ENCODE data around the gene SETDB2.

The SETDB2 gene

DNA sequence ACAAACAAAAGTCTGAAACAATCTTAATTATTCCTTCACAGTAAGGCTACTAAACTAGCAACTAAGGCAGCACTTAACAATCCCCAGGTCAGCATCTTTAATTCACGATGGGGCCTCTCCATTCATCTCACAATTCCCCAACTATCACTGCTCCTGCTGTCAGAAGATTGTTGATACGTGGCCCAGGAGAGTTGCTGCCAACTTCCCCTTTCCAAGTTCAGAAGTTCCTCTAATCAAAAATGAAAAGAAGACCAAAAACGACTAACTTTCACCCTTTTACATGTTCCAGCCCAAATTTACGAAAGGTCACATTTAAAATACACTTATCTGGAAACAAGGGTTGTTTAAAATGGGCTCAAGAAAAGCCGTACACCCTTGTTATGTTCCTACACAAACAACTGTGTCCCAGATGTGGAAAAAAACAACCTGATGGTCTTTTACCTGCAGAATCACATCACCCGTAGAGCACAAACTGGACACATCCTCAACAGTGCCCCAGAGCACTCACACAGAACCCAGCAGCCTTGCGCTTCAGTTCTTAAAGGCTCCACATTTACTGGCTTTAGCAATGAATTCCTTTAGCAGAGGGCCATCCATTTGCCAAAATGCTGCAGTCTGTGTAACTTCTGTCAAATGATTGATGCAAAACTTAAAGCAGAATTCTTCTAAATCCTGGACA lies 89.7 kb downstream of the SETDB2 start:
- no peak for DNase-seq (ENCODE audit: low read depth)

DNA sequence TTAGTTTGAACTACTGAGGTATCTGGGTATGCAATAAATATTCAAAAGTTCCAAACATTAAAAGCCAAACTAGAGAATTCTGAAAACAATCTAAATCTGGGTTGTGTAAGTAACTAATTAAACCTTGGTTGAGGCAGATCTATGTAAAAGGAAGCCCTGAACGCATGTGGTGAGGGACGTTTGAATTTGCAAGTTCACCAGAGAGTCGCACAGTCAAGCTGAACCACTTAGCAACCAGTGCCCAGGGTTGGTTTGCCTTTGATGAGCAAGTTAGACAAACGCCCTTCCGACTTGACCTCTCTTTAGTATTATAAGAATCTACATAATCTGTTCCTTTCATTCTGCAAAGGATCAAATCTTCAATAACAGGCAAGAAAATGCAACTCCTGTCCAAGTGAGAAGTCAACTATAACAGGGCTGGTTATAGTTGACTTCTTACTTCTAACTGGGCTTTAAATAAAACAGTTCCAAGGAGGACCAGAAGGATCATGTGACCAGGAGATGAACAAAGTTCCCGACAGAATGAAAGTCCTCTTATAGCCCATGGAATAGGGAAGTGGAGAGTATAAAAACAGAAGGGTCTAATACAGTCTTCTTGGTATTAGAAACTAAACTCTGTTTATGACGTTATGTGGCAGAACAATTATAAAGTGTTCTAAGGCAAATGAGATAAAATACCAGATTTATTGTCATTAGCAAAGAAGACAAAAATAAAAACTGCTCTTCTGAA lies 92.2 kb downstream of the SETDB2 start:
- DNase-seq (ENCODE audit: low read depth), result no peak

DNA sequence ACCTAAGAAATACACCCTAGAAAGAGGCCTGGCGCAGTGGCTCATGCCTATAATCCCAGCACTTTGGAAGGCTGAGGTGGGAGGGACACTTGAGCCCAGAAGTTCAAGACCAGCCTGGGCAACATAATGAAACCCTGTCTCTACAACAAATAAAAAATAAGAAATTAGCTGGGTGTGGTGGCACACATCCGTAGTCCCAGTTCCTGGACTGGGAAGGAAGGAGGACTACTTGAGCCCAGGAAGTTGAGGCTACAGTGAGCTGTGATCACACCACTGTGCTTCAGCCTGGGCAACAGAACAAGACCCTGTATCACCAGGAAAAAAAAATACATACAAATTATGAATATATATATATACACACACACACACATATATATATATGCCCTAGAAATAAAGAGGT lies 94.3 kb downstream of the SETDB2 start:
- DNase-seq (ENCODE audit: low read depth), result no peak

DNA sequence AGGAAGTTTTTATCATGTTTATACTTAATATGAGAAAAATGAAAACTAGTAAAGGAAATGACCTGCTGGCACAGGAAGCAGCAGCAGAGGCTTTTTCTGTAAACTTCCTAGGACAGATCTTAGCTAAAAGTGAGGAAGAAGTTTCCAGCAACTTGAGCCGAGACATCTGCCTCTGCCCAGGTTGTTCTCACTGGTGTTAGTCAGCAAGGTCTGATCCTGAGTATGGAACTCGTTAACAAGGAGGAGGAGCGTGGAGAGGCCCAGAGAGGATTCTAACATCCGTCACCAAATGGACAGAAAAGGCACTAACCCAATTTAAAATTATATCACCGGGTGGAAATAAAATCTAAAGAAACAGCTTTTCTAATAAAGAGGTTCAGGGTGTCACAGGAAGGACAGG lies 95.2 kb downstream of the SETDB2 start:
- no peak for DNase-seq (ENCODE audit: low read depth)

DNA sequence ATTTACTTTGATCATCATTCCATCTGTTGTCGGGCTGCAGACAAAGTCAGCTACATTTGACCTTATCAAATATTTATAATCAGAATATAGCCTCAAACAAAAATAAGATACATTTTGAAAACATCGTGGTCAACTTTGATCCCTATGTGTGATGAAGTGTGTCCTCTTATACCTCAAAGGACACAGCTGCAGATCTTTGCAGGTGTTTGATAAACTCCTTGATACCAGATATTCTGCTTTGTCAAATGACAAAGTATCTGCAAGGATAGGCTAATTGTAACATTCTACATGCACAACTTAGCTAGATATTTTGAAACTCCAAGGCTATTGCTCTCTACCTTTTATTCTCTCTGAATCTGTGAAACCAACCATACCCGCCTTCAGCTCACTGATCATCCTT lies 95.7 kb downstream of the SETDB2 start:
- DNase-seq (ENCODE audit: low read depth), result no peak

DNA sequence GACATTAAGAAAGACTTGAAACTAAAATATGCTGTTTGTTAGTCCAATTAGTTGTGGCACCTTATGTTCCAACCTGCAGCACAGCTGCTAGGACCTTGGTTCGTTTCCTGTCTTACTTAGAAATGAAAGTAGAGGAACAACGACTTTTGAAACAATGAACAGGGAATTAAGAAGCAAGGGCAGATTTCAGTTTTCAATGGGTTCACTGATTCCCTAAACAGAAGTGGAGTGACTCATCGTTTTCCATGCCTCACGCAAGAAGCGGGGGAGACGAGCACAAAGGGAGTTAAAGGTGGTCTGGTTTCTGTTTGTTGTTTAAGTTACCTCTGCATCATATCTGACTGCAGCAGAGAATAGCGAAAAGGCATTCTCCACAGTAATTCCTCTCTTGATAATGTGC lies 96.5 kb downstream of the SETDB2 start:
- no peak for DNase-seq (ENCODE audit: low read depth)

DNA sequence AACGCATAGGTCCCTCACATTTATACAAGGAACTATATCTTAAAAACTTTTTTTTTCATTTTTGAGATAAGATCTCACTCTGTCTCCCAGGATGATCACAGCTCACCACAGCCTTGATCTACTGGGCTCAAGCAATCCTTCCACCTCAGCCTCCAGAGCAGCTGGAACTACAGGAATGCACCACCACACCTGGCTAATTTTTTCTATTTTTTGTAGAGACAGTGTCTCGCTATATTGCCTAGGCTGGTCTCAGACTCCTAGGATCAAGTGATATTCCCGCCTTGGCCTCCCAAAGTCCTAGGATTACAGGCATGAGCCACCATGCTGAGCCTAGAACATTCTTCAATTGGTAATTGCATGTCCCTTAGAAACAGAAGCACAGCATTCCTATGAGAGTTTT lies 99.6 kb downstream of the SETDB2 start:
- no peak for DNase-seq (ENCODE audit: low read depth)

Measured in GM04503 (cell line).